Measurements from ENCODE around the gene SPINDOC. TPM values are rescaled to one million over a fixed set of nuclear protein-coding genes. Genes with fewer than 3 reads are reported as not detected.
A peak's percentile ranks its signal among the peaks of the same experiment; 100 is the strongest.

The SPINDOC gene
- total RNA-seq, 2 donors from 2014 or later: 96.1 to 103 TPM

GRCh38 chr11:63841554-63841953 lies 28.3 kb downstream of the SPINDOC start:
- Mint-ChIP-seq H3K4me1 (peaks cover 55% of the 10 kb centered on the region), H3K9me3 (no peaks in the 10 kb centered on the region)

GRCh38 chr11:63843041-63843440 lies 29.8 kb downstream of the SPINDOC start:
- Histone ChIP-seq H3K4me1 (ENCODE audit: control insufficient read depth, insufficient read depth, low read length) (peaks cover 5% of the 10 kb centered on the region), H3K9me3 (ENCODE audit: control insufficient read depth, low read length) (no peaks in the 10 kb centered on the region), H3K9ac (ENCODE audit: extremely low read depth, low read length, poor library complexity, severe bottlenecking) (no peak overlapping the region), H3K4me3 (ENCODE audit: low read length) (no peak overlapping the region), H3K27ac (ENCODE audit: low read depth, low read length) (no peak overlapping the region), H3K36me3 (ENCODE audit: control insufficient read depth, insufficient read depth, low read length) (peaks cover 32% of the 10 kb centered on the region), H3K27me3 (ENCODE audit: control insufficient read depth, insufficient read depth, low read length, poor library complexity, severe bottlenecking) (no peaks in the 10 kb centered on the region)
- DNase-seq: no peak
- peak overlapping the region; percentile 46 for H3K27ac Mint-ChIP-seq
- peaks cover 64% of the 10 kb centered on the region for H3K4me1 Mint-ChIP-seq
- H3K27me3 Mint-ChIP-seq (ENCODE audit: insufficient read depth): no peaks in the 10 kb centered on the region
- peak overlapping the region; percentile 7 for H3K4me3 Mint-ChIP-seq
- no peak for TF ChIP-seq CTCF (conservative IDR thresholded peaks at IDR 0.05)
- peaks cover 16% of the 10 kb centered on the region for H3K36me3 Mint-ChIP-seq (ENCODE audit: low read depth)
- H3K9me3 Mint-ChIP-seq: no peaks in the 10 kb centered on the region
- 73% methylated on average over 1 of the region's 1 CpG; no CpG with 5 or more reads in 1 of the 2 experiments for WGBS, 2 experiments (ENCODE audit: insufficient coverage in 1 of 2, insufficient read length in 1 of 2)

More at GRCh38 chr11:63841554-63841953, 28.3 kb downstream of the SPINDOC start:
- peak overlapping the region; percentile 85 for H3K4me3 ChIP-seq (ENCODE audit: low read length)
- no peaks in the 10 kb centered on the region for H3K27me3 Mint-ChIP-seq (ENCODE audit: insufficient read depth)
- WGBS, 2 experiments (ENCODE audit: insufficient coverage in 1 of 2, insufficient read length in 1 of 2): 14 to 43% methylated on average over 1 to 3 of the region's 3 CpGs
- peaks cover 9% of the 10 kb centered on the region for H3K36me3 Mint-ChIP-seq (ENCODE audit: low read depth)
- peak overlapping the region; percentile 92 for H3K4me3 Mint-ChIP-seq
- H3K27ac ChIP-seq (ENCODE audit: low read depth, low read length): peak overlapping the region; percentile 46
- peak overlapping the region; percentile 8 for H3K9ac ChIP-seq (ENCODE audit: extremely low read depth, low read length, poor library complexity, severe bottlenecking)
- no peaks in the 10 kb centered on the region for H3K9me3 ChIP-seq (ENCODE audit: control insufficient read depth, low read length)
- H3K4me1 ChIP-seq (ENCODE audit: control insufficient read depth, insufficient read depth, low read length): peaks cover 5% of the 10 kb centered on the region
- H3K27me3 ChIP-seq (ENCODE audit: control insufficient read depth, insufficient read depth, low read length, poor library complexity, severe bottlenecking): no peaks in the 10 kb centered on the region
- no peak for TF ChIP-seq CTCF (conservative IDR thresholded peaks at IDR 0.05)
- peak overlapping the region; percentile 45 for H3K27ac Mint-ChIP-seq
- peak; percentile 86 for DNase-seq
- H3K36me3 ChIP-seq (ENCODE audit: control insufficient read depth, insufficient read depth, low read length): peaks cover 23% of the 10 kb centered on the region

GRCh38 chr11:63844836-63845235 lies 31.6 kb downstream of the SPINDOC start:
- Histone ChIP-seq H3K27ac (ENCODE audit: low read depth, low read length) (no peak overlapping the region), H3K4me3 (ENCODE audit: low read length) (no peak overlapping the region), H3K36me3 (ENCODE audit: control insufficient read depth, insufficient read depth, low read length) (peaks cover 32% of the 10 kb centered on the region), H3K4me1 (ENCODE audit: control insufficient read depth, insufficient read depth, low read length) (peaks cover 5% of the 10 kb centered on the region), H3K9me3 (ENCODE audit: control insufficient read depth, low read length) (no peaks in the 10 kb centered on the region), H3K27me3 (ENCODE audit: control insufficient read depth, insufficient read depth, low read length, poor library complexity, severe bottlenecking) (no peaks in the 10 kb centered on the region), H3K9ac (ENCODE audit: extremely low read depth, low read length, poor library complexity, severe bottlenecking) (no peak overlapping the region)
- TF ChIP-seq CTCF (conservative IDR thresholded peaks at IDR 0.05): no peak
- Mint-ChIP-seq H3K4me1 (peaks cover 60% of the 10 kb centered on the region), H3K27me3 (ENCODE audit: insufficient read depth) (no peaks in the 10 kb centered on the region), H3K4me3 (no peak overlapping the region), H3K36me3 (ENCODE audit: low read depth) (peaks cover 22% of the 10 kb centered on the region), H3K9me3 (no peaks in the 10 kb centered on the region), H3K27ac (peak overlapping the region; percentile 53)
- WGBS, 2 experiments (ENCODE audit: insufficient coverage in 1 of 2, insufficient read length in 1 of 2): 87 to 100% methylated on average over 1 to 4 of the region's 4 CpGs
- no peak for DNase-seq
